Measurements from ENCODE around the gene GYPA.
"Not testable (repeated sequence)": the region's sequence is repeated elsewhere in the genome, so short reads cannot be mapped to it uniquely, and the experiment has no call there.

The GYPA gene

GRCh38 chr4:144097776-144098175 lies 42.7 kb downstream of the GYPA start:
- H3K27ac Mint-ChIP-seq; H3K4me1 Mint-ChIP-seq (ENCODE audit: low read depth); H3K9me3 Mint-ChIP-seq; H3K4me3 Mint-ChIP-seq; H3K36me3 Mint-ChIP-seq (ENCODE audit: low read depth); H3K27me3 Mint-ChIP-seq: not testable (repeated sequence)

GRCh38 chr4:144093995-144094394 lies 46.5 kb downstream of the GYPA start:
- not testable (repeated sequence) for H3K9me3 Mint-ChIP-seq; H3K27ac Mint-ChIP-seq; H3K36me3 Mint-ChIP-seq (ENCODE audit: low read depth); H3K4me1 Mint-ChIP-seq (ENCODE audit: low read depth); H3K4me3 Mint-ChIP-seq; H3K27me3 Mint-ChIP-seq

GRCh38 chr4:144091181-144091580 lies 49.3 kb downstream of the GYPA start:
- not testable (repeated sequence) for H3K36me3 Mint-ChIP-seq (ENCODE audit: low read depth); H3K27me3 Mint-ChIP-seq; H3K9me3 Mint-ChIP-seq; H3K4me3 Mint-ChIP-seq; H3K27ac Mint-ChIP-seq; H3K4me1 Mint-ChIP-seq (ENCODE audit: low read depth)

GRCh38 chr4:144090744-144091143 lies 49.8 kb downstream of the GYPA start:
- Mint-ChIP-seq H3K27ac (no peak overlapping the region), H3K9me3 (no peaks in the 10 kb centered on the region), H3K4me3 (no peak overlapping the region), H3K36me3 (ENCODE audit: low read depth) (no peaks in the 10 kb centered on the region), H3K27me3 (peaks cover 2% of the 10 kb centered on the region), H3K4me1 (ENCODE audit: low read depth) (no peaks in the 10 kb centered on the region)

GRCh38 chr4:144082053-144082452 lies 58.5 kb downstream of the GYPA start:
- H3K27ac Mint-ChIP-seq; H3K4me3 Mint-ChIP-seq; H3K36me3 Mint-ChIP-seq (ENCODE audit: low read depth); H3K9me3 Mint-ChIP-seq; H3K27me3 Mint-ChIP-seq; H3K4me1 Mint-ChIP-seq (ENCODE audit: low read depth): not testable (repeated sequence)

- H3K9me3 Mint-ChIP-seq; H3K27me3 Mint-ChIP-seq; H3K4me3 Mint-ChIP-seq; H3K4me1 Mint-ChIP-seq (ENCODE audit: low read depth); H3K36me3 Mint-ChIP-seq (ENCODE audit: low read depth); H3K27ac Mint-ChIP-seq: not testable (repeated sequence)
Observed at GRCh38 chr4:144080135-144080534, 60.4 kb downstream of the GYPA start.

GRCh38 chr4:144078746-144079145 lies 61.8 kb downstream of the GYPA start:
- not testable (repeated sequence) for H3K9me3 Mint-ChIP-seq; H3K36me3 Mint-ChIP-seq (ENCODE audit: low read depth); H3K4me1 Mint-ChIP-seq (ENCODE audit: low read depth); H3K27me3 Mint-ChIP-seq; H3K4me3 Mint-ChIP-seq; H3K27ac Mint-ChIP-seq

- H3K27ac Mint-ChIP-seq; H3K9me3 Mint-ChIP-seq; H3K36me3 Mint-ChIP-seq (ENCODE audit: low read depth): not testable (repeated sequence)
Observed at GRCh38 chr4:144061556-144061955, 79.0 kb downstream of the GYPA start.

GRCh38 chr4:144060234-144060859 lies 80.2 kb downstream of the GYPA start:
- not testable (repeated sequence) for H3K4me3 Mint-ChIP-seq; H3K4me1 Mint-ChIP-seq (ENCODE audit: low read depth); H3K27ac Mint-ChIP-seq; H3K9me3 Mint-ChIP-seq; H3K36me3 Mint-ChIP-seq (ENCODE audit: low read depth); H3K27me3 Mint-ChIP-seq

More at GRCh38 chr4:144061556-144061955, 79.0 kb downstream of the GYPA start:
- H3K4me3 Mint-ChIP-seq; H3K4me1 Mint-ChIP-seq (ENCODE audit: low read depth); H3K27me3 Mint-ChIP-seq: not testable (repeated sequence)
